Vein endothelial cell (primary cell): ENCODE measurements around the gene IFI6. TPM values are rescaled to one million over a fixed set of nuclear protein-coding genes. Genes with fewer than 3 reads are reported as not detected.

ENCODE experiments used
- small RNA-seq: library from RNA; depleted of rRNA; stranded (forward); fragments of <200 nt; gene quantifications from one replicate; pipeline ENCODE3, GENCODE V24; 2012
- total RNA-seq: library from RNA; depleted of rRNA; stranded (reverse); fragments of >200 nt; gene quantifications from 2 replicates; pipeline ENCODE4 v1.2.3, GENCODE V29; 2012

The IFI6 gene, protein sequence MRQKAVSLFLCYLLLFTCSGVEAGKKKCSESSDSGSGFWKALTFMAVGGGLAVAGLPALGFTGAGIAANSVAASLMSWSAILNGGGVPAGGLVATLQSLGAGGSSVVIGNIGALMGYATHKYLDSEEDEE
- total RNA-seq: 13.7 and 20.3 TPM in 2 replicates

DNA sequence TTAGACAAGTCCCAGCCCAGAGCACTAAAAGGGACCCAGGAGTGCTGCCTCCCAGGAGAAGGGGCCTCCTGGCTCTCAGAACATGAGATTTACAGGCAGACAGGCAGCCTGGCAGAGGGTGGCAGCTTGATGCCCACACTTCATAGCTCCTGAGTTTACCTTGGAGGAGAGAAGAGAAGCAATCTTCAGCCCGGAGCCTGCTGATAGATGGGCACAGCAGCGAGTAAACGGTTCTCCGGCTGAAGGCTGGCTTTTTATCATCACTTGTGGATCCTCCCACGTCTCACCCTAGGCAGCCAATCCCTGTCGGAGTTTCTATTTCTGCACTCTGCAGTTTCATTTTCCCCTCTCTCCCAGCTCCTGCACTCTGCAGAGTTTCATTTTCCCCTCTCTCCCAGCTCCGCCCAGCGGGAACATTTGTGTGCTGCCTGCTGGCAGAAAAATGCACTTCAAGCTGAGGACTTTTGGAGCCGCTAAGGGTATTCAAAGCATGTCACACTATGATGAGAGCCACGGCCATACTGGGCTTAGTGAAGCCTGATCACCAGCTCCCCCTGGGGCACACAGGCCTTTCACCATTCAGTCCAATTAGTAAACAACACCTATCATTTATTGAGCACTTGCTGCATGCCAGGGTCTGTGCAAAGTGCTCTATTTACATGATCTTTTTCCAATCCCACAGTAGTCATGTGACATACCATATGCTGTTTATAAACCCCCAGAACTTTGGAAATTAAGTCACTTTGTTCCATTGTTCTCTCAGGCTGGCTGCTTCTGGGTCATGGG, at the start of gene IFI6:
IFI6 (minus strand) TSS at position 229 of the 786 bp plus-strand sequence. CDS start 2,878 bp downstream, outside the sequence.

DNA sequence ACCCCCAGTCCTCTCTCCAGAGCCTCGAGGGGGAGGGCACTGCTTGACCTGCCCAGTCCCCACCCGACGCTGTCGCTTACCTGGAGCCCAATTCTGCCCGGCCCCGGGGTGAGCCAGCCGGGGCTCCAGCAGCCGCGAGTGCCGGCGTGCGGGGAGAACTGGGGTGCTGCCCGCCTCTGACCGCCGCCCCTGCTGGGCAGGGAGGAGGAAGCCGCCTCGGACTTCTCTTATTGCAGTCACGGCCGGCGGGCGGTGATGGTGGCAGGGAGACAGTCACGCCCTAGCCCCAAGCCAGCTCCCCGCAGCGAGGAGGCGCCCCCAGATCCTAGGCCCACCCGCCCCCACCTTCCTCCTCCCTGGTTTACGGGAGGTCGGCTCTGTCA, 37.0 kb downstream of the IFI6 start, which contains the start of gene FGR:
FGR (minus strand) TSS at position 201 of the 383 bp plus-strand sequence. CDS start 11,269 bp downstream, outside the sequence.

Small RNA genes within 50 kb of the gene (small RNA-seq; reads per million reads assigned to genes)
- gene AL031729.1 (not detected), gene RNU6-424P (not detected), gene RNU6-949P (not detected)

Other genes with a start within 250 kb of the IFI6 start
- gene WASF2, start 182.0 kb downstream of the IFI6 start, total RNA-seq: 57.8 and 64.7 TPM in 2 replicates
- 14.4 and 18.9 TPM in 2 replicates for gene AHDC1, start 68.0 kb downstream of the IFI6 start, total RNA-seq
- under 0.01 and 0.19 TPM in 2 replicates for gene FGR, start 37.0 kb downstream of the IFI6 start, total RNA-seq
- 6.9 and 11.8 TPM in 2 replicates for gene FAM76A, start 53.8 kb upstream of the IFI6 start, total RNA-seq
- gene STX12, start 101.0 kb upstream of the IFI6 start, total RNA-seq: 109 and 125 TPM in 2 replicates
- 44.4 and 54.3 TPM in 2 replicates for gene PPP1R8, start 158.6 kb upstream of the IFI6 start, total RNA-seq
- 9.8 and 12.2 TPM in 2 replicates for gene THEMIS2, start 200.4 kb upstream of the IFI6 start, total RNA-seq
- 34.6 and 36.3 TPM in 2 replicates for gene RPA2, start 242.4 kb upstream of the IFI6 start, total RNA-seq